Measurements from ENCODE around the gene HSD11B1L. TPM values are rescaled to one million over a fixed set of nuclear protein-coding genes. Genes with fewer than 3 reads are reported as not detected.
A peak's percentile ranks its signal among the peaks of the same experiment; 100 is the strongest.

HSD11B1L gene
- total and polyA plus RNA-seq, 5 donors from 2014 or later, result 1.8 to 3.0 (median 2.4) TPM

GRCh38 chr19:5654931-5655330, 25.9 kb upstream of the HSD11B1L start:
- H3K27me3 ChIP-seq (ENCODE audit: control insufficient read depth, insufficient read depth, low read length), result no peaks in the 10 kb centered on the region
- ATAC-seq (ENCODE audit: low read depth in 2 of 2) (no peak), DNase-seq (no peak)
- H3K27ac ChIP-seq (ENCODE audit: insufficient read depth, low read length, poor library complexity, severe bottlenecking), result no peak overlapping the region
- Mint-ChIP-seq H3K27ac (peak overlapping the region in 1 of 3 donors; percentile 29), H3K36me3 (peaks cover 47% of the 10 kb centered on the region), H3K4me3 (no peak overlapping the region), H3K9me3 (no peaks in the 10 kb centered on the region), H3K4me1 (no peaks in the 10 kb centered on the region), H3K27me3 (no peaks in the 10 kb centered on the region)
- H3K36me3 ChIP-seq (ENCODE audit: control insufficient read depth, insufficient read depth, low read length), result peaks cover 79% of the 10 kb centered on the region
- H3K9me3 ChIP-seq (ENCODE audit: control insufficient read depth in 2 of 2, low read length in 2 of 2), result no peaks in the 10 kb centered on the region
- no peak overlapping the region for H3K4me3 ChIP-seq (ENCODE audit: low read depth, low read length)
- no peaks in the 10 kb centered on the region for H3K4me1 ChIP-seq (ENCODE audit: control insufficient read depth, insufficient read depth, low read length, poor library complexity, severe bottlenecking)

- Mint-ChIP-seq H3K4me3 (no peak overlapping the region), H3K27ac (peak overlapping the region in 1 of 3 donors; percentile 29), H3K4me1 (no peaks in the 10 kb centered on the region), H3K27me3 (no peaks in the 10 kb centered on the region), H3K36me3 (peaks cover 44% of the 10 kb centered on the region), H3K9me3 (no peaks in the 10 kb centered on the region)
- Histone ChIP-seq H3K9me3 (ENCODE audit: control insufficient read depth in 2 of 2, low read length in 2 of 2) (no peaks in the 10 kb centered on the region), H3K36me3 (ENCODE audit: control insufficient read depth, insufficient read depth, low read length) (peaks cover 80% of the 10 kb centered on the region), H3K4me1 (ENCODE audit: control insufficient read depth, insufficient read depth, low read length, poor library complexity, severe bottlenecking) (no peaks in the 10 kb centered on the region), H3K27ac (ENCODE audit: insufficient read depth, low read length, poor library complexity, severe bottlenecking) (no peak overlapping the region), H3K27me3 (ENCODE audit: control insufficient read depth, insufficient read depth, low read length) (no peaks in the 10 kb centered on the region), H3K4me3 (ENCODE audit: low read depth, low read length) (no peak overlapping the region)
- DNase-seq (no peak), ATAC-seq (ENCODE audit: low read depth in 2 of 2) (no peak)
These were observed 25.4 kb upstream of the HSD11B1L start for GRCh38 chr19:5655412-5655811.

- Histone ChIP-seq H3K27me3 (ENCODE audit: control insufficient read depth, insufficient read depth, low read length) (no peaks in the 10 kb centered on the region), H3K27ac (ENCODE audit: insufficient read depth, low read length, poor library complexity, severe bottlenecking) (no peak overlapping the region), H3K4me3 (ENCODE audit: low read depth, low read length) (no peak overlapping the region), H3K4me1 (ENCODE audit: control insufficient read depth, insufficient read depth, low read length, poor library complexity, severe bottlenecking) (no peaks in the 10 kb centered on the region), H3K36me3 (ENCODE audit: control insufficient read depth, insufficient read depth, low read length) (peaks cover 89% of the 10 kb centered on the region), H3K9me3 (ENCODE audit: control insufficient read depth in 2 of 2, low read length in 2 of 2) (no peaks in the 10 kb centered on the region)
- H3K4me3 Mint-ChIP-seq, result no peak overlapping the region
- no peak for DNase-seq
- peaks cover 32% of the 10 kb centered on the region for H3K36me3 Mint-ChIP-seq
- no peak for ATAC-seq (ENCODE audit: low read depth in 2 of 2)
- H3K9me3 Mint-ChIP-seq, result no peaks in the 10 kb centered on the region
- H3K27me3 Mint-ChIP-seq, result no peaks in the 10 kb centered on the region
- H3K27ac Mint-ChIP-seq, result no peak overlapping the region
- no peaks in the 10 kb centered on the region for H3K4me1 Mint-ChIP-seq
These were observed 19.3 kb upstream of the HSD11B1L start for GRCh38 chr19:5661483-5661882.

GRCh38 chr19:5663904-5664303, 16.9 kb upstream of the HSD11B1L start:
- no peaks in the 10 kb centered on the region for H3K9me3 ChIP-seq (ENCODE audit: control insufficient read depth in 2 of 2, low read length in 2 of 2)
- H3K36me3 ChIP-seq (ENCODE audit: control insufficient read depth, insufficient read depth, low read length), result peaks cover 94% of the 10 kb centered on the region
- H3K4me1 ChIP-seq (ENCODE audit: control insufficient read depth, insufficient read depth, low read length, poor library complexity, severe bottlenecking), result no peaks in the 10 kb centered on the region
- H3K27me3 ChIP-seq (ENCODE audit: control insufficient read depth, insufficient read depth, low read length), result no peaks in the 10 kb centered on the region
- no peak overlapping the region for H3K27ac ChIP-seq (ENCODE audit: insufficient read depth, low read length, poor library complexity, severe bottlenecking)
- Mint-ChIP-seq H3K27ac (no peak overlapping the region), H3K4me1 (no peaks in the 10 kb centered on the region), H3K27me3 (no peaks in the 10 kb centered on the region), H3K9me3 (no peaks in the 10 kb centered on the region), H3K36me3 (peaks cover 31% of the 10 kb centered on the region), H3K4me3 (no peak overlapping the region)
- no peak for ATAC-seq (ENCODE audit: low read depth in 2 of 2)
- no peak for DNase-seq
- H3K4me3 ChIP-seq (ENCODE audit: low read depth, low read length), result no peak overlapping the region

GRCh38 chr19:5664515-5664914, 16.3 kb upstream of the HSD11B1L start:
- Mint-ChIP-seq H3K27me3 (no peaks in the 10 kb centered on the region), H3K4me3 (no peak overlapping the region), H3K27ac (no peak overlapping the region), H3K36me3 (peaks cover 37% of the 10 kb centered on the region), H3K9me3 (no peaks in the 10 kb centered on the region), H3K4me1 (no peaks in the 10 kb centered on the region)
- no peak overlapping the region for H3K4me3 ChIP-seq (ENCODE audit: low read depth, low read length)
- no peak for ATAC-seq (ENCODE audit: low read depth in 2 of 2)
- no peaks in the 10 kb centered on the region for H3K9me3 ChIP-seq (ENCODE audit: control insufficient read depth in 2 of 2, low read length in 2 of 2)
- no peak overlapping the region for H3K27ac ChIP-seq (ENCODE audit: insufficient read depth, low read length, poor library complexity, severe bottlenecking)
- DNase-seq, result no peak
- H3K27me3 ChIP-seq (ENCODE audit: control insufficient read depth, insufficient read depth, low read length), result no peaks in the 10 kb centered on the region
- peaks cover 95% of the 10 kb centered on the region for H3K36me3 ChIP-seq (ENCODE audit: control insufficient read depth, insufficient read depth, low read length)
- no peaks in the 10 kb centered on the region for H3K4me1 ChIP-seq (ENCODE audit: control insufficient read depth, insufficient read depth, low read length, poor library complexity, severe bottlenecking)

GRCh38 chr19:5665781-5666513, 14.9 kb upstream of the HSD11B1L start:
- Mint-ChIP-seq H3K4me1 (no peaks in the 10 kb centered on the region), H3K27ac (peak overlapping the region in 2 of 3 donors; percentile 9 to 81), H3K27me3 (no peaks in the 10 kb centered on the region), H3K9me3 (no peaks in the 10 kb centered on the region), H3K4me3 (no peak overlapping the region), H3K36me3 (peaks cover 37% of the 10 kb centered on the region)
- H3K4me3 ChIP-seq (ENCODE audit: low read depth, low read length), result no peak overlapping the region
- H3K27ac ChIP-seq (ENCODE audit: insufficient read depth, low read length, poor library complexity, severe bottlenecking), result no peak overlapping the region
- no peak for DNase-seq
- H3K4me1 ChIP-seq (ENCODE audit: control insufficient read depth, insufficient read depth, low read length, poor library complexity, severe bottlenecking), result no peaks in the 10 kb centered on the region
- H3K9me3 ChIP-seq (ENCODE audit: control insufficient read depth in 2 of 2, low read length in 2 of 2), result no peaks in the 10 kb centered on the region
- no peak for ATAC-seq (ENCODE audit: low read depth in 2 of 2)
- no peaks in the 10 kb centered on the region for H3K27me3 ChIP-seq (ENCODE audit: control insufficient read depth, insufficient read depth, low read length)
- peaks cover 85% of the 10 kb centered on the region for H3K36me3 ChIP-seq (ENCODE audit: control insufficient read depth, insufficient read depth, low read length)

GRCh38 chr19:5666921-5667610, 13.8 kb upstream of the HSD11B1L start:
- peaks cover 37% of the 10 kb centered on the region for H3K36me3 Mint-ChIP-seq
- Histone ChIP-seq H3K27me3 (ENCODE audit: control insufficient read depth, insufficient read depth, low read length) (no peaks in the 10 kb centered on the region), H3K27ac (ENCODE audit: insufficient read depth, low read length, poor library complexity, severe bottlenecking) (no peak overlapping the region), H3K4me3 (ENCODE audit: low read depth, low read length) (no peak overlapping the region), H3K36me3 (ENCODE audit: control insufficient read depth, insufficient read depth, low read length) (peaks cover 78% of the 10 kb centered on the region), H3K9me3 (ENCODE audit: control insufficient read depth in 2 of 2, low read length in 2 of 2) (no peaks in the 10 kb centered on the region), H3K4me1 (ENCODE audit: control insufficient read depth, insufficient read depth, low read length, poor library complexity, severe bottlenecking) (no peaks in the 10 kb centered on the region)
- H3K9me3 Mint-ChIP-seq, result no peaks in the 10 kb centered on the region
- no peak overlapping the region for H3K27ac Mint-ChIP-seq
- ATAC-seq (ENCODE audit: low read depth in 2 of 2), result no peak
- H3K27me3 Mint-ChIP-seq, result no peaks in the 10 kb centered on the region
- no peak for DNase-seq
- no peak overlapping the region for H3K4me3 Mint-ChIP-seq
- H3K4me1 Mint-ChIP-seq, result no peaks in the 10 kb centered on the region

Measured in CD4-positive, CD25-positive, alpha-beta regulatory T cell (primary cell).